Stimulated activated CD4-positive, alpha-beta T cell treated with anti-CD3 and anti-CD28 coated beads, TNF-alpha, amount 100 ng/mL, for 4 hours (primary cell): ENCODE data around the gene ABCA12.

Experiments used
- DNase-seq, 3 experiments: peaks; one replicate each; pipeline ENCODE4 v3.0.0-alpha.2; 2020; ENCODE audit warnings: low read depth in 3 of 3

Gene ABCA12

GRCh38 chr2:215034154-215034553 is 104.3 kb downstream of the ABCA12 start:
- DNase-seq, result no peak

GRCh38 chr2:215032153-215032552 is 106.3 kb downstream of the ABCA12 start:
- no peak for DNase-seq

DNA sequence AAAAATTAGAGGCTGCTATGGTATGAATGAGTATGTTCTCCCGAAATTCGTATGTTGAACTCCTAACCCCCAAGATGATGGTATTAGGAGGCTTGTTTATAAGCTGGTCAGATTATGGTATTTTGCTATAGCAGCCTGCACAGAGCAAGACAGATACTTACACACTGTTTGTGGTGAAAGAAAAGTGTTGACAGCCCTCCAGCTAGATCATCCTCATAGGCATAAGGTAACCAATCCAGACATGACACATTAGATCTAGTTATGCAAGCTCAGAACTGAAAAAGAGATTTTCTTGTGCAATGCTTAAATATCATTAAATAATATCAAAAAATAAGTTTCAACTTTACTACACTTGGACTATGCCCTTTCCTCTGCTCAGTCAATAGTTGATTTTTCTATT is 107.1 kb downstream of the ABCA12 start:
- DNase-seq, result no peak

- no peak for DNase-seq
Observed at GRCh38 chr2:215029936-215030335, 108.5 kb downstream of the ABCA12 start.

DNA sequence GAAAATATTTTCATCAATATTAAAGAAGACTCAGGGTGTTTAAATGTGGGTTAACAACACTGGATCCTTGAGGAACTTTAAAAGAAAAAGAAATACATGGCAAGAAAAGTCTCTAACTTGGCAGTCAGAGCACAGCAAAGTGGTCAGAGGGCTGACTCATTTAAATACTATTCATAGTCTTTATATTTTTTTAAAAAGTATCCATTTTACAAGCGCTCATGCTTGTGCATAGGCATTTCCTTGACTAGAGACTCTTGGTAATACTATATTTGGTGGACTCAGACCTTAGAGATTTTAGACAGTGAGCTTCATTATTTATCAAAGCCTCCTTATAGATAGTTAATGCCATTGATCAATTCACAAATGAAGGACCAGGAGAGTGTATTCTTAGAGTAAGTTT is 110.2 kb downstream of the ABCA12 start:
- DNase-seq, result no peak

GRCh38 chr2:215027779-215028178 is 110.6 kb downstream of the ABCA12 start:
- no peak for DNase-seq

GRCh38 chr2:215022910-215023309 is 115.5 kb downstream of the ABCA12 start:
- DNase-seq, result no peak

DNA sequence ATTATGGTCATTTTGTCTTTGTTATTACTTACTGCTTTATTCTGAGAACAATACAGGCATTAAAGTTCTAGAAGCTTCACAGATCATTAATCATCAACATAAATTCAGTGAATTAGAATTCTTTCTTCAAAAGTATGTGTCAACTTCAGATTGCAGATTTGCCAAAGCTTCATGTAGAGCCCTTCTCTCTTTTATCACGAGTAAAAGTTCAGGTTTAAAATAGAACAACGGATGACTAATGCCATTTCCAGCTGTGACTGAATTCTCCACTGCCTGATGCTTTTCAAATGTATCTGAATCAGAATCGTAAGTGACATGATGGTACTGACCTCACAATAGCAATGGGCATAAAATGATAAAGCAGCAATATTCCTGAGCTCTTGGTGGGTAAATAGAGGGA is 116.0 kb downstream of the ABCA12 start:
- no peak for DNase-seq

- DNase-seq, result no peak
Observed at GRCh38 chr2:215020283-215020682, 118.1 kb downstream of the ABCA12 start.

- no peak for DNase-seq
Observed at GRCh38 chr2:215019521-215020145, 118.8 kb downstream of the ABCA12 start.

- no peak for DNase-seq
Observed at GRCh38 chr2:215019085-215019484, 119.3 kb downstream of the ABCA12 start.

- DNase-seq, result no peak
Observed at GRCh38 chr2:215015421-215015820, 123.0 kb downstream of the ABCA12 start.

DNA sequence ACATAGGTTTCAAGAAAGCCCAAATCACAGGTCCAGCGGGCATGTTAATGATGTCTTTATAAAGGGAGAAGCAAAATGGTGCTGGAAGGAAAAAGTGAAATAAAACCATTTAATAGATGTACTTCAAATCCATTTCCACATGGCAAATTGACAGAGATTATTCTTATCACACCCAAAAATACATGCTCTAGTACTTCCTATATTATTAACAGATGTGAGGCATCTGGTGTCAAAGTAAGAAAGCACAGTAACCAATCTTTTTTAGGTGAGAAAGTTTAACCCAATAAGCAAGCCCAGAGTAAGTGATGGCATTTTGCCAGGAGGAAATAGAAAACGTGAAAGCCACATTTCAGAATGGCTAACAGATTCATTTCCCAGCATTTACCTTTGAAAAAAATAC is 128.0 kb downstream of the ABCA12 start:
- DNase-seq, result no peak

DNA sequence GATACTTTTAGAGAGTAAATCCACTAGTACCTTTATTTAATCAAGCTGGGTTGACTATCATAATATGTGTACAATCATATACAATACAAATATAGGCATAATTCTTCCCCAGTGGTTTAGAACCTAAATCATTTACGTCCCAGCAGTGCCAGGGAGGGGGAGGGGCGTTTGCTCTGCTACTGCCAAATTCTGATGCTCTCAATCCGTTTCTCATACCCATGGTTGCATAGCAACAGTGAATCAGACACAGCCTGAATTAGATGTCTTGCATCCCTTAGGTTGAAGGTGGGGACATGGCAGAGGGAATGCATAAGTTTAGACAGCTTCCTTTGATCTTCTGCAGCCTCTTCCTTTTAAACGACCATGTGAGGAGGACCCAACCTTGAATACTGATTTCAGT is 135.4 kb downstream of the ABCA12 start:
- no peak for DNase-seq

DNA sequence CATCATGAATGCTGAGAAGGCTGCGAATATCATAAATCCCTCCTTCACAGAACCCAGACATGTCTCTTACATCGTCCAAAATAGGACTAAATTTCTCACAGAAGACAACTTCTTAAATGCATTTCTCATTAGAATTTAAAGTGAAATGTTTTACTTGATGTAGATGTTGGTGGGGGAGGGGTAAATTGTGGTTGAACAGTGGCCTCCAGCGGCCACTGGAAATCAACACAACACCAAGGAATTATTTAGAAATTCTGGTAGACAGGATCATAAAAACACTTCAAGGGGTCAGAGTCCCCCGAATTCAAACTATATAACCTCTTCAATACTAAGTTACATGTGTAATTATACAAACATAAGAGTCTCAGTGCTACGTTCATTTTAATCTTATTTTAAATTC is 135.9 kb downstream of the ABCA12 start:
- DNase-seq, result no peak

DNA sequence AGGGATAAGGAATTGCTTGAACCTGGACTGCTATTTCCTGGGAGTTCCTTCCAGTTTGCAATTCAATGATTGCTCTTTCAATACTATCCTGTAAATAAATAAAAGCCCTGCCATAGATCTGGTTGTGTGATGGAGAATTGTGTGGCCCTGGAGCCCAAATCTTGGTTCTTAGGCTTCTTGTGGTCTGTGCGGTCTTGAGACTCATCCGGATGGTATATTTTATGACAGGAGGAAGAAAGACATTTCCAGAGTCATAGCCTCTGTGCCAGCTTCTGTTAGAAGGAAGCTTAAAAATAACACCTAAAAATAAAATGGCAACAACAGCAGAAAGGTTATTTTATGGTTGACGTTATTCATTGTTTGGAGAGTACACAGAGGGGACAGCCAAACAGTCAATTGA is 137.7 kb downstream of the ABCA12 start:
- DNase-seq, result no peak

DNA sequence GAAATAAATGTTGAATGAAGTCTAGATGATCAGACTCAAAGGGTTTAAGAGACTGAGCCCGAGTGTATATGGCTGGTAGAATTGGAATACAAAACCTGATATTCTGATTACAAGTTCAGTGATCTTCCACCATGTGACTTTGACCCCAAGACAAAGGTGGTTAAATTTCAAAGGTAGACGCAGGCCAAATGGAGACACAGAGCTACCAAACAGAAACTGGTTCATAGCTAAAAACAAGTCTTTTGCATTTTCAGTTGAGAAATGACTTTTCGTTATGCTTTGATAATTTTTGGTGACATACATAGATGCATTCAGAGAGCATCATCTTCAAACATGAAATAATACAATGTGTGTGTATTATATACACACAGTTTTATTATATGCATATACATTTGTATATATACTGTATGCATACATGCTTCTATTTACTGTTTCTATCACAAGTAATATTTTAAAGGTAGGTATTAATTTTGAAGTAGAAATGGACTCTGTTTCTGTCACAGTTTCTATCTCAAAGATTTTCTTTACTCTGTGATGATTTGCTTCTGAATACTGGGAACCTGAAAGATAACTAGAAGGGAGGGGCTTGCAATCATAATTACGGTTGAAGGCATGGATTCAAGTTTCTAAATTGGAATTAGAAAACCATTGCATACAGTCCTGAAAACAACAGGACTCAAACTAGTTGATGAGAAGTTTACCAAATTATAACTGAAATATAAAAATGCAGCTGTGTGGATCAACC is 142.3 kb downstream of the ABCA12 start:
- no peak for DNase-seq

- no peak for DNase-seq
Observed at GRCh38 chr2:214995409-214995808, 143.0 kb downstream of the ABCA12 start.

DNA sequence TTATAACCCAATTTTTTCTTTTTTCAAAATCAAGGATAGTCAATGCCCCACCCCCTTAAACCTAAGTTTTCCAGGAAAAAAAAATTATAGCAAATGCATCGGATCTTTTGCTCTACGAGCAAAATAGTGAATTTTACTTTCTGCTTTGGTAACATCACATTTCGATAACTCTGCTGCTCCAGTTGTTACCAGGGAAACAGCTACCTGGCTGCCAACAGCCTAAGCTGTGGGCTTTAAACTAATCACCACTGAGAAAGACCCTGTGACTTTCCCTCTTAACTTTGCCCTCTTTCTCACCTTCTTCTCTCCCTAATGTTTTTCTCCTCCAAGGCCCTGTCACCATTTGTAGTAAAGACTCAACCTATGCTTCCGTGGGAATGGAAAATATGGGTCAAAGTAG is 145.5 kb downstream of the ABCA12 start:
- DNase-seq, result no peak

GRCh38 chr2:214989187-214989586 is 149.2 kb downstream of the ABCA12 start:
- no peak for DNase-seq

GRCh38 chr2:214987261-214987660 is 151.2 kb downstream of the ABCA12 start:
- no peak for DNase-seq

DNA sequence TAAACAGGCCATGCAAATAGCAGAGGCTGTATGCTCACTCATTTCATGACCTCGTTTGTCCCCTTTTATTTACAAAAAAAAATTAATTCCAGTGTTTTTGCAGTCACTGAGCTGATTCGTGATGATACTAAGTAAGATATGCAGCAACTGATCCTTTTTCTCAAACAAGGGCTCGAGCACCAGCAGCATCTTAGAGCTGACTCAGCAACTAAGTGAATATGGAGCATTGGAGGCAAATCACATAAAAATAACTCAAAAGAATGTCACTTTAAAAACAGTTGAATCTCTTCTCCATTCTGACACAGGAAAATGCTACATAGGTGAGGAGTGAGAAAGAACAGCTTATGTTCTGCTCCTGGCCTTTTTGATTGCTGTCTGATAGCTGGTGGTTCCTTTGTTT is 152.8 kb downstream of the ABCA12 start:
- no peak for DNase-seq

DNA sequence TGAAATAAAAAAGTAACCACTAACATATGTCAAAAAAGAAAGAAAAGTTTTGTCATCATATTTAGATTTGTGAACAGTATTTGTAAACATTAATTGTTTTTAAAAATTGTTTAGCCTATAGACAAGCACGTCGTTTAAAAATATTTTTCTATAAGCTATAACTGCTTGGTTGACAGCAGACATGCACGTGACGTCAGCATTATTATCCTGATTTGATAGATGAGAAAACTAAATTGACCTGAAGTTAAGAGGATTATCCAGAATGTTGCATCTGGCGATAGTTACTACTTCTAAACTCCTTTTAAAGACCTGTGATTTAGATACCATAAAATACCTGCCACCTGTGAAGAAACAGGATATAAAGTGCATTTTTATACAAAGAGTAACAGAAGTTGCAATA is 172.0 kb downstream of the ABCA12 start:
- no peak for DNase-seq

GRCh38 chr2:214960677-214961076 is 177.7 kb downstream of the ABCA12 start:
- no peak for DNase-seq
